Daoy (cell line): ENCODE data around the gene ARHGAP26. TPM values are rescaled to one million over a fixed set of nuclear protein-coding genes. Genes with fewer than 3 reads are reported as not detected.

Source experiments
- DNase-seq: peaks from one replicate; pipeline ENCODE4 v3.0.0-alpha.2; 2015; ENCODE audit warnings: low read depth
- total RNA-seq: library from RNA; depleted of rRNA; stranded (reverse); fragments of >200 nt; shearing (Covaris generic); gene quantifications from 2 replicates; pipeline ENCODE4 v1.2.3, GENCODE V29; 2014; rRNA removed

ARHGAP26 gene
- total RNA-seq = 5.8 and 7.7 TPM in 2 replicates

GRCh38 chr5:142769793-142770649, at the start of gene ARHGAP26:
Gene ARHGAP26, plus strand, starts transcription at chr5:142770377. Its CDS starts 385 bp downstream, at chr5:142770762.
- DNase-seq = peak; percentile 99

GRCh38 chr5:142720641-142721271, 49.4 kb upstream of the ARHGAP26 start:
- DNase-seq = no peak

GRCh38 chr5:142722146-142722545, 48.0 kb upstream of the ARHGAP26 start:
- no peak for DNase-seq

GRCh38 chr5:142722896-142723295, 47.3 kb upstream of the ARHGAP26 start:
- no peak for DNase-seq

- no peak for DNase-seq
Observed at GRCh38 chr5:142724821-142725220, 45.4 kb upstream of the ARHGAP26 start.

- no peak for DNase-seq
Observed at GRCh38 chr5:142725231-142726187, 44.7 kb upstream of the ARHGAP26 start.

GRCh38 chr5:142726188-142726731, 43.9 kb upstream of the ARHGAP26 start:
- no peak for DNase-seq

- no peak for DNase-seq
Observed at GRCh38 chr5:142727735-142728047, 42.5 kb upstream of the ARHGAP26 start.

GRCh38 chr5:142735323-142736246, 34.6 kb upstream of the ARHGAP26 start:
- DNase-seq = no peak

- DNase-seq = no peak
Observed at GRCh38 chr5:142736247-142736632, 33.9 kb upstream of the ARHGAP26 start.

- no peak for DNase-seq
Observed at GRCh38 chr5:142737179-142737578, 33.0 kb upstream of the ARHGAP26 start.

GRCh38 chr5:142740474-142741242, 29.5 kb upstream of the ARHGAP26 start:
- no peak for DNase-seq

GRCh38 chr5:142743592-142744441, 26.4 kb upstream of the ARHGAP26 start:
- no peak for DNase-seq

- DNase-seq = no peak
Observed at GRCh38 chr5:142745268-142745667, 24.9 kb upstream of the ARHGAP26 start.

- DNase-seq = no peak
Observed at GRCh38 chr5:142746532-142747433, 23.4 kb upstream of the ARHGAP26 start.

GRCh38 chr5:142748132-142748531, 22.0 kb upstream of the ARHGAP26 start:
- DNase-seq = no peak

GRCh38 chr5:142748568-142749249, 21.5 kb upstream of the ARHGAP26 start:
- DNase-seq = peak; percentile 52
